ENCODE data around the gene OR2A7.
"Not testable (repeated sequence)": the region's sequence is repeated elsewhere in the genome, so short reads cannot be mapped to it uniquely, and the experiment has no call there.

- TF ChIP-seq, protein P1, sequence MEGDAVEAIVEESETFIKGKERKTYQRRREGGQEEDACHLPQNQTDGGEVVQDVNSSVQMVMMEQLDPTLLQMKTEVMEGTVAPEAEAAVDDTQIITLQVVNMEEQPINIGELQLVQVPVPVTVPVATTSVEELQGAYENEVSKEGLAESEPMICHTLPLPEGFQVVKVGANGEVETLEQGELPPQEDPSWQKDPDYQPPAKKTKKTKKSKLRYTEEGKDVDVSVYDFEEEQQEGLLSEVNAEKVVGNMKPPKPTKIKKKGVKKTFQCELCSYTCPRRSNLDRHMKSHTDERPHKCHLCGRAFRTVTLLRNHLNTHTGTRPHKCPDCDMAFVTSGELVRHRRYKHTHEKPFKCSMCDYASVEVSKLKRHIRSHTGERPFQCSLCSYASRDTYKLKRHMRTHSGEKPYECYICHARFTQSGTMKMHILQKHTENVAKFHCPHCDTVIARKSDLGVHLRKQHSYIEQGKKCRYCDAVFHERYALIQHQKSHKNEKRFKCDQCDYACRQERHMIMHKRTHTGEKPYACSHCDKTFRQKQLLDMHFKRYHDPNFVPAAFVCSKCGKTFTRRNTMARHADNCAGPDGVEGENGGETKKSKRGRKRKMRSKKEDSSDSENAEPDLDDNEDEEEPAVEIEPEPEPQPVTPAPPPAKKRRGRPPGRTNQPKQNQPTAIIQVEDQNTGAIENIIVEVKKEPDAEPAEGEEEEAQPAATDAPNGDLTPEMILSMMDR (IDR thresholded peaks at IDR 0.05; ENCODE audit: low read depth, low read length) = not testable (repeated sequence)
- TF ChIP-seq POLR2A (IDR thresholded peaks at IDR 0.05; ENCODE audit: extremely low read depth, insufficient read length); MYC (IDR thresholded peaks at IDR 0.05; ENCODE audit: low read depth, low read length): not testable (repeated sequence)
- TF ChIP-seq, protein P2, sequence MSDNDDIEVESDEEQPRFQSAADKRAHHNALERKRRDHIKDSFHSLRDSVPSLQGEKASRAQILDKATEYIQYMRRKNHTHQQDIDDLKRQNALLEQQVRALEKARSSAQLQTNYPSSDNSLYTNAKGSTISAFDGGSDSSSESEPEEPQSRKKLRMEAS (IDR thresholded peaks at IDR 0.05; ENCODE audit: low read depth, low read length) = not testable (repeated sequence)
These were observed 10.7 kb upstream of the OR2A7 start for GRCh38 chr7:144275281-144275680.
